Measurements from ENCODE around the gene SLC17A9. TPM values are rescaled to one million over a fixed set of nuclear protein-coding genes. Genes with fewer than 3 reads are reported as not detected.

Gene SLC17A9
- total and polyA plus RNA-seq, 7 donors = 0.32 to 1.0 (median 0.88) TPM

DNA sequence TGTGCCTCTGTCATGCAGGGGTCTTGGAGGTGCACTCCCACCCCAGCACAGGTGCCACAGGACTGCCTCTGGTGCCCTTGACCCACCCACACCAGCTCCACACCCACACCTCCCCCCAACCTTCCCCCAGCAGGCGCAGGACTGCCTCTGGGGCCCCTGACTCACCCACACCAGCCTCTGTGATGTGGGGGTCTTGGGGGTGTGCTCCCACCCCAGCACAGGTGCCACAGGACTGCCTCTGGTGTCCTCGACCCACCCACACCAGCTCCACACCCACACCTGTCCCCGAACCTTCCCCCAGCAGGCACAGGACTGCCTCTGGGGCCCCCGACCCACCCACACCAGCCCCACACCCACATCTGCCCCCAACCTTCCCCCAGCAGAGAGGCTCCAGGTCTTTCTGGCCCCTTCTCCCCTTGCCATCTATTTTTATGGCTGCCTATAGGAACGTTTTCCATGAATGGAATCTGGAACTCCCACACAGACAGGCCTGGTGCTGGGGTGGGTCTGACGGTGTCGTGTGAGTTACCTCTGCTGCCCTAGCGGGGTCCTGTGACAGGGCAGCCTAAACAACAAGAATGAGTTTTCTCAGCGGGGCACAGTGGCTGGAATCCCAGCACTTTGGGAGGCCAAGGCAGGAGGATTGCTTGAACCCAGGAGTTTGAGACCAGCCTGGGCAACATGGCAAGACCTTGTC, 23.5 kb downstream of the SLC17A9 start:
- H3K4me1 ChIP-seq = no peaks in the 10 kb centered on the region
- ATAC-seq (no peak), DNase-seq (no peak)
- TF ChIP-seq, protein P1, sequence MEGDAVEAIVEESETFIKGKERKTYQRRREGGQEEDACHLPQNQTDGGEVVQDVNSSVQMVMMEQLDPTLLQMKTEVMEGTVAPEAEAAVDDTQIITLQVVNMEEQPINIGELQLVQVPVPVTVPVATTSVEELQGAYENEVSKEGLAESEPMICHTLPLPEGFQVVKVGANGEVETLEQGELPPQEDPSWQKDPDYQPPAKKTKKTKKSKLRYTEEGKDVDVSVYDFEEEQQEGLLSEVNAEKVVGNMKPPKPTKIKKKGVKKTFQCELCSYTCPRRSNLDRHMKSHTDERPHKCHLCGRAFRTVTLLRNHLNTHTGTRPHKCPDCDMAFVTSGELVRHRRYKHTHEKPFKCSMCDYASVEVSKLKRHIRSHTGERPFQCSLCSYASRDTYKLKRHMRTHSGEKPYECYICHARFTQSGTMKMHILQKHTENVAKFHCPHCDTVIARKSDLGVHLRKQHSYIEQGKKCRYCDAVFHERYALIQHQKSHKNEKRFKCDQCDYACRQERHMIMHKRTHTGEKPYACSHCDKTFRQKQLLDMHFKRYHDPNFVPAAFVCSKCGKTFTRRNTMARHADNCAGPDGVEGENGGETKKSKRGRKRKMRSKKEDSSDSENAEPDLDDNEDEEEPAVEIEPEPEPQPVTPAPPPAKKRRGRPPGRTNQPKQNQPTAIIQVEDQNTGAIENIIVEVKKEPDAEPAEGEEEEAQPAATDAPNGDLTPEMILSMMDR (IDR thresholded peaks at IDR 0.05) = no peak
- no peak overlapping the region for H3K4me3 ChIP-seq
- no peaks in the 10 kb centered on the region for H3K9me3 ChIP-seq
- H3K27ac ChIP-seq = no peak overlapping the region
- H3K36me3 ChIP-seq (ENCODE audit: insufficient read depth in 1 of 2, low read depth in 1 of 2) = no peaks in the 10 kb centered on the region
- H3K27me3 ChIP-seq (ENCODE audit: insufficient read depth in 3 of 3, low read length in 2 of 3) = peaks cover 0 to 94% (median 24%) of the 10 kb centered on the region in 3 donors
- WGBS, 3 donors = 63 to 72% (median 66%) methylated on average over 9 of the region's 9 CpGs
- intact Hi-C loops (cut with DNase I) = no loop called here

DNA sequence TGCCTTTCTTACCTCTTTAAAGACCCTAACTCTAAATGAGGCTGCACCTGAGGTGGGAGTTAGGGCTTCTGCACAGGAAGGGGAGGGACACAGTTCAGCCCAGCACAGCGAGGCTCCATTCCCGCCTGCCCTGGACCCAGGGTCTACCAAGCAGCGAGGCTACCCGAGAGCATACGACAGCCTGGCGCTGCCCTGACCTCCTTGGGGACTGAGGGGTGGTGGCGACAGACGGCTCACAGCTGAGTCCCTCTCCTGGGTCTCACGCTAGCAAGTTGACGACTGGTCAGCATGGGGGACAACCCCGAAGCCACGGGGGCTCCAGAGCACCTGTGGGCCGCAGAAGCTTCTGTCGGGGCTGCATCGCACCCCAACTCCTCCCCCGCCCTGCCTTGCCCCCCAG, 24.4 kb downstream of the SLC17A9 start:
- no peak overlapping the region for H3K27ac ChIP-seq
- intact Hi-C loops (cut with DNase I) = no loop called here
- TF ChIP-seq, protein P1 (IDR thresholded peaks at IDR 0.05) = no peak
- H3K27me3 ChIP-seq (ENCODE audit: insufficient read depth in 3 of 3, low read length in 2 of 3) = peaks cover 0 to 94% (median 25%) of the 10 kb centered on the region in 3 donors
- DNase-seq (no peak), ATAC-seq (no peak)
- H3K9me3 ChIP-seq = no peaks in the 10 kb centered on the region
- H3K36me3 ChIP-seq (ENCODE audit: insufficient read depth in 1 of 2, low read depth in 1 of 2) = no peaks in the 10 kb centered on the region
- H3K4me1 ChIP-seq = no peaks in the 10 kb centered on the region
- H3K4me3 ChIP-seq = no peak overlapping the region
- 74 to 79% (median 79%) methylated on average over 16 of the region's 16 CpGs for WGBS, 3 donors

DNA sequence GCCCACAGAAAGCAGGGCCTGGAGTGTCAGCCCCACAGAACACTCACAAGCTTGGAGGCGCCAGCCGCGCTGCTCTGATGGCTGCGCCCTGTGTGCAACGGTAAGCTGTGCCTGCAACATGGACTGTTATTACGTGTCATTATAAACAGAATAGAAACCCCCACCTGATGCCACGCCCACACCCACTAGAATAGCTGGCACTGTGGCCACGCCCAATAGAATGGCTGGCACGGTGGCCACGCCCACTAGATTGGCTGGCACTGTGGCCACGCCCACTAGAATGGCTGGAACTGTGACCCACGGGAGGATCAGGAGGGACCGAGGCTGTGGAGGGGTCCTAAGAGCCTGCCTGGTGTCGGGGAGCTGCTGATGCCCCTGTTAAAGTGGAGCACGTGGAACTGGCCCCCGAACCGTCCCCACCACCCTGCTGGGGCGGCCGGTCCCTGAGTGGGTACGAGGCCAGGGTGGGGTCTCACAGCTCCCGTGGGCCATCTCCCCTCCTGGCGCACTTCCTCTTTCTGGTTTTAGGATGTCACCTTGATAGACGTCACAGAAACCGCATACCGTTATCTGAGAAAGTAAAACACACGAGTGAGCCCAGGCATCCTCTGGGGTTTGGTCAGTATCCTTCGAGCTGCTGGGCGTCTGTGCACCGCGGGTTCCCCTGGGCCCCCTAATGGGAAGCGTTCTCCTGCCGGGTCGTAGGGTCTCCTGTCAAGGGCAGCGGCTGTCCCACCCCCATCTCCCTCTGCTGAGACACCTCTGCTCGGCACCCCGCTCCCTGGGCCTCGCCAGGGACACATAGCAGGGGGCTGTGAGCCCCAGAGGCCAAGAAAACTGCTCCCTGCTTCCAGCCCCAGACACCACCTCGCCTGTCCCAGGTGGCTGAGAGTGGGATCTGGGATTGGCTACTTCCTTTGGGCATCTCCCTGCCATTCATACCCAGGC, 25.4 kb downstream of the SLC17A9 start:
- no peaks in the 10 kb centered on the region for H3K36me3 ChIP-seq (ENCODE audit: insufficient read depth in 1 of 2, low read depth in 1 of 2)
- no peaks in the 10 kb centered on the region for H3K9me3 ChIP-seq
- intact Hi-C loops (cut with DNase I) = no loop called here
- no peak for DNase-seq
- H3K27me3 ChIP-seq (ENCODE audit: insufficient read depth in 3 of 3, low read length in 2 of 3) = peaks cover 0 to 95% (median 31%) of the 10 kb centered on the region in 3 donors
- WGBS, 3 donors = 69 to 72% (median 70%) methylated on average over 37 to 38 of the region's 38 CpGs
- ATAC-seq = no peak
- H3K27ac ChIP-seq = no peak overlapping the region
- no peak overlapping the region for H3K4me3 ChIP-seq
- TF ChIP-seq, protein P1 (IDR thresholded peaks at IDR 0.05) = no peak
- H3K4me1 ChIP-seq = no peaks in the 10 kb centered on the region

DNA sequence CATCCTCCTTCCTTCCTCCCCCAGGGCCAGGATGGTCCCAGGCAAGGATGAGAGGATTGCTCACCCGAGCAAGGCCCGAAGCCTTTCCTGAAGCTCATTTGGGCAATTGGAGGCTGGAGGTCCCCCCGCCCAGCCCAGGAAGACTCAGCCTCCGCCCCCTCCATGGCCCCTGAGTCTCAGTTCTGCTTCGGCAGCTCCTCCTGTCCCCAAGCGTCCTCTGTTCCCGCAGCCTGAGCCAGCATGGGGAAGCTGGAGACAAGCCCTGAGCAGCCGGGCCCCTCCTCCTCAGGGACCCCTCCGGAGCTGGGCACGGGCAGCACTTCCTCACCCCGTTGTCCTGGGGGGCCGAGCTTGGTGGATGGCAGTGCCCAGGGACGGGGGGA, 26.0 kb downstream of the SLC17A9 start:
- no peaks in the 10 kb centered on the region for H3K9me3 ChIP-seq
- 32 to 43% (median 39%) methylated on average over 13 of the region's 13 CpGs for WGBS, 3 donors
- ATAC-seq = no peak
- no peak overlapping the region for H3K4me3 ChIP-seq
- H3K4me1 ChIP-seq = no peaks in the 10 kb centered on the region
- TF ChIP-seq, protein P1 (IDR thresholded peaks at IDR 0.05) = no peak
- no peaks in the 10 kb centered on the region for H3K36me3 ChIP-seq (ENCODE audit: insufficient read depth in 1 of 2, low read depth in 1 of 2)
- no peak overlapping the region for H3K27ac ChIP-seq
- H3K27me3 ChIP-seq (ENCODE audit: insufficient read depth in 3 of 3, low read length in 2 of 3) = peaks cover 0 to 95% (median 28%) of the 10 kb centered on the region in 3 donors
- no peak for DNase-seq
- intact Hi-C loops (cut with DNase I) = no loop called here

Measured in psoas muscle (tissue), 8 donors.